Kasumi-1 (cell line): ENCODE measurements around the gene VSX2.

Source experiments
- DNase-seq, 2 experiments: peaks; one replicate each; lab custom pipeline; 2025; lab: John Stamatoyannopoulos, UW

Gene VSX2

GRCh38 chr14:74221741-74222140, 17.5 kb upstream of the VSX2 start:
- no peak for DNase-seq

- DNase-seq: no peak
Observed at GRCh38 chr14:74223016-74223415, 16.2 kb upstream of the VSX2 start.

GRCh38 chr14:74231784-74232183, 7.5 kb upstream of the VSX2 start:
- no peak for DNase-seq

- DNase-seq: no peak
Observed at GRCh38 chr14:74235017-74235416, 4.2 kb upstream of the VSX2 start.

GRCh38 chr14:74237441-74237840, 1.8 kb upstream of the VSX2 start:
- DNase-seq: no peak

GRCh38 chr14:74239848-74240793, 872 bp downstream of the VSX2 start:
- DNase-seq: no peak

- no peak for DNase-seq
Observed at GRCh38 chr14:74240794-74241651, 1.8 kb downstream of the VSX2 start.

- no peak for DNase-seq
Observed at GRCh38 chr14:74241652-74242017, 2.4 kb downstream of the VSX2 start.

- no peak for DNase-seq
Observed at GRCh38 chr14:74242021-74242779, 3.0 kb downstream of the VSX2 start.

- no peak for DNase-seq
Observed at GRCh38 chr14:74242780-74243042, 3.5 kb downstream of the VSX2 start.

GRCh38 chr14:74243051-74243450, 3.8 kb downstream of the VSX2 start:
- no peak for DNase-seq

GRCh38 chr14:74244115-74244514, 4.9 kb downstream of the VSX2 start:
- DNase-seq: no peak

- no peak for DNase-seq
Observed at GRCh38 chr14:74245292-74245691, 6.0 kb downstream of the VSX2 start.

GRCh38 chr14:74246542-74246941, 7.3 kb downstream of the VSX2 start:
- no peak for DNase-seq

GRCh38 chr14:74248017-74248416, 8.8 kb downstream of the VSX2 start:
- DNase-seq: no peak

- DNase-seq: no peak
Observed at GRCh38 chr14:74249433-74250375, 10.5 kb downstream of the VSX2 start.

- DNase-seq: no peak
Observed at GRCh38 chr14:74255281-74255680, 16.0 kb downstream of the VSX2 start.

GRCh38 chr14:74257078-74257940, 18.1 kb downstream of the VSX2 start:
- peak in 1 of 2 experiments; percentile 34 for DNase-seq

GRCh38 chr14:74257941-74258763, 18.9 kb downstream of the VSX2 start:
- no peak for DNase-seq

GRCh38 chr14:74258764-74259035, 19.5 kb downstream of the VSX2 start:
- no peak for DNase-seq
